ENCODE measurements around the gene G6PC3.

- TF ChIP-seq CTCF (conservative IDR thresholded peaks at IDR 0.05; ENCODE audit: low read depth, low read length): no peak
- no peak for TF ChIP-seq EZH2 (IDR thresholded peaks at IDR 0.05; ENCODE audit: borderline replicate concordance, low read depth, low read length, poor library complexity, severe bottlenecking)
Measured at GRCh38 chr17:44097110-44097958, 26.8 kb downstream of the G6PC3 start.
